GM23338 (cell line): ENCODE data around the gene LMO1. TPM values are rescaled to one million over a fixed set of nuclear protein-coding genes. Genes with fewer than 3 reads are reported as not detected.

ENCODE experiments used
- ATAC-seq: fragments of 200-7000 bp; cut with Tn5 transposase; 3 replicates; pipeline ENCODE4 v1.9.1; 2020
- DNase-seq: peaks from one replicate; pipeline ENCODE4 v3.0.0-alpha.2; 2015; ENCODE audit warnings: low spot score
- H2AFZ ChIP-seq: fragments of 200-600 bp; sonication (generic); 2 replicates; pipeline ENCODE4 v1.8.0; 2016; ENCODE audit warnings: antibody characterized with exemption, mild to moderate bottlenecking, moderate library complexity
- H3F3A ChIP-seq: fragments of 200-600 bp; sonication (generic); replicated peaks from 2 replicates; pipeline ENCODE4 v1.8.0; 2017; ENCODE audit warnings: antibody characterized with exemption, mixed run types, low read depth
- H3K27ac ChIP-seq: fragments of 200-600 bp; sonication (generic); 2 replicates; pipeline ENCODE4 v1.6.1; 2016; ENCODE audit warnings: low read depth
- H3K27me3 ChIP-seq: fragments of 200-600 bp; sonication (generic); 2 replicates; pipeline ENCODE4 v1.8.0; 2016; ENCODE audit warnings: mild to moderate bottlenecking, mixed run types, moderate library complexity; ENCODE audit not compliant: insufficient read depth
- H3K36me3 ChIP-seq: fragments of 200-600 bp; sonication (generic); 2 replicates; pipeline ENCODE4 v1.8.0; 2016; ENCODE audit warnings: mild to moderate bottlenecking; ENCODE audit not compliant: insufficient read depth
- H3K4me1 ChIP-seq: fragments of 200-600 bp; sonication (generic); 2 replicates; pipeline ENCODE4 v1.8.0; 2016; ENCODE audit warnings: mild to moderate bottlenecking, moderate library complexity; ENCODE audit not compliant: insufficient read depth
- H3K4me2 ChIP-seq: fragments of 200-600 bp; sonication (generic); 2 replicates; pipeline ENCODE4 v1.7.1; 2017; ENCODE audit warnings: mixed run types
- H3K4me3 ChIP-seq: fragments of 200-600 bp; sonication (generic); 2 replicates; pipeline ENCODE4 v1.6.1; 2016; ENCODE audit warnings: mixed run types
- H3K79me2 ChIP-seq: fragments of 200-600 bp; sonication (generic); replicated peaks from 2 replicates; pipeline ENCODE4 v1.8.0; 2017; ENCODE audit warnings: mild to moderate bottlenecking; ENCODE audit not compliant: insufficient read depth
- H3K9me2 ChIP-seq: fragments of 200-600 bp; sonication (generic); 2 replicates; pipeline ENCODE4 v1.8.0; 2017; ENCODE audit not compliant: insufficient read depth
- H4K20me1 ChIP-seq: fragments of 200-600 bp; sonication (generic); replicated peaks from 2 replicates; pipeline ENCODE4 v1.8.0; 2017; ENCODE audit warnings: mild to moderate bottlenecking; ENCODE audit not compliant: insufficient read depth
- H3K27ac Mint-ChIP-seq: 2 replicates; pipeline ENCODE4 v1.8.0; 2020; ENCODE audit warnings: inconsistent platforms, mild to moderate bottlenecking, moderate library complexity, mixed read lengths
- H3K27me3 Mint-ChIP-seq: 3 replicates; pipeline ENCODE4 v1.8.0; 2022; ENCODE audit warnings: low read depth, mild to moderate bottlenecking, moderate library complexity, mixed read lengths, inconsistent platforms; ENCODE audit not compliant: insufficient read depth, poor library complexity
- H3K36me3 Mint-ChIP-seq: 3 replicates; pipeline ENCODE4 v1.8.0; 2021; ENCODE audit warnings: low read depth, mild to moderate bottlenecking, inconsistent platforms, moderate library complexity, mixed read lengths
- H3K4me1 Mint-ChIP-seq: 3 replicates; pipeline ENCODE4 v1.8.0; 2020; ENCODE audit warnings: mild to moderate bottlenecking, inconsistent platforms, mixed read lengths
- H3K4me3 Mint-ChIP-seq: 3 replicates; pipeline ENCODE4 v1.8.0; 2021; ENCODE audit warnings: moderate library complexity, mild to moderate bottlenecking, inconsistent platforms, mixed read lengths
- H3K9me3 Mint-ChIP-seq: 3 replicates; pipeline ENCODE4 v1.8.0; 2020; ENCODE audit warnings: moderate library complexity, mild to moderate bottlenecking, inconsistent platforms, mixed read lengths
- CREB1 ChIP-seq: fragments of 250-450 bp; sonication (Bioruptor Pico); IDR thresholded peaks from 2 replicates; pipeline ENCODE4 v1.5.0; 2020; ENCODE audit warnings: low read depth, mild to moderate bottlenecking, moderate library complexity
- CTCF ChIP-seq, 2 experiments: fragments of 200-600 bp in 1 of 2; sonication (generic) in 1 of 2; conservative IDR thresholded peaks; 2 replicates each; pipeline versions ENCODE4 v1.5.1 to v1.6.1; 2016 to 2017; ENCODE audit warnings: antibody characterized with exemption in 2 of 2, low read depth in 2 of 2, mild to moderate bottlenecking in 2 of 2, moderate library complexity in 1 of 2
- ETS1 ChIP-seq: IDR thresholded peaks from 2 replicates; pipeline ENCODE4 v1.6.1; 2016; ENCODE audit warnings: antibody characterized with exemption
- EZH2 ChIP-seq: fragments of 200-600 bp; sonication (generic); IDR thresholded peaks from one replicate; pipeline ENCODE4 v1.8.0; 2017; ENCODE audit warnings: antibody characterized with exemption, mild to moderate bottlenecking, low read depth; ENCODE audit not compliant: unreplicated experiment
- EZH2phosphoT487 ChIP-seq: fragments of 200-600 bp; sonication (generic); IDR thresholded peaks from one replicate; pipeline ENCODE4 v1.8.1; 2018; ENCODE audit warnings: antibody characterized with exemption; ENCODE audit not compliant: unreplicated experiment
- JUNB ChIP-seq: IDR thresholded peaks from one replicate; pipeline ENCODE4 v1.6.1; 2016; ENCODE audit warnings: antibody characterized with exemption; ENCODE audit not compliant: unreplicated experiment
- NANOG ChIP-seq: IDR thresholded peaks from 2 replicates; pipeline ENCODE4 v1.6.1; 2016; ENCODE audit warnings: antibody characterized with exemption, borderline replicate concordance
- POLR2AphosphoS5 ChIP-seq: IDR thresholded peaks from 2 replicates; pipeline ENCODE4 v1.6.1; 2016; ENCODE audit warnings: antibody characterized with exemption, low read depth
- REST ChIP-seq: IDR thresholded peaks from one replicate; pipeline ENCODE4 v1.6.1; 2018; ENCODE audit warnings: antibody characterized with exemption; ENCODE audit not compliant: unreplicated experiment
- STAT1 ChIP-seq: IDR thresholded peaks from one replicate; pipeline ENCODE4 v1.6.1; 2016; ENCODE audit warnings: antibody characterized with exemption; ENCODE audit not compliant: unreplicated experiment
- ZNF114 ChIP-seq: fragments of 250-450 bp; sonication (Bioruptor Pico); IDR thresholded peaks from 2 replicates; pipeline ENCODE4 v1.5.0; 2020; ENCODE audit warnings: mild to moderate bottlenecking, moderate library complexity
- ZNF331 ChIP-seq: fragments of 250-450 bp; sonication (Bioruptor Pico); IDR thresholded peaks from 2 replicates; pipeline ENCODE4 v1.5.0; 2020; ENCODE audit warnings: low read depth, mild to moderate bottlenecking, moderate library complexity
- ZNF462 ChIP-seq: fragments of 250-450 bp; sonication (Bioruptor Pico); IDR thresholded peaks from 2 replicates; pipeline ENCODE4 v1.5.0; 2020; ENCODE audit warnings: mild to moderate bottlenecking, moderate library complexity
- polyA plus RNA-seq: library from polyadenylated mRNA; unstranded; fragments of >200 nt; fragmentation: Nextera tagmentation; extraction: Ambion mirVana; gene quantifications from 2 replicates; pipeline ENCODE4 v1.2.1, GENCODE V29; 2016
- total RNA-seq: library from RNA; depleted of rRNA; stranded (reverse); fragments of >200 nt; shearing (Covaris generic); gene quantifications from 2 replicates; pipeline ENCODE4 v1.2.3, GENCODE V29; 2014

The LMO1 gene
- total and polyA plus RNA-seq, 2 experiments from 2014 or later: 0.40 TPM; not detected in 1

DNA sequence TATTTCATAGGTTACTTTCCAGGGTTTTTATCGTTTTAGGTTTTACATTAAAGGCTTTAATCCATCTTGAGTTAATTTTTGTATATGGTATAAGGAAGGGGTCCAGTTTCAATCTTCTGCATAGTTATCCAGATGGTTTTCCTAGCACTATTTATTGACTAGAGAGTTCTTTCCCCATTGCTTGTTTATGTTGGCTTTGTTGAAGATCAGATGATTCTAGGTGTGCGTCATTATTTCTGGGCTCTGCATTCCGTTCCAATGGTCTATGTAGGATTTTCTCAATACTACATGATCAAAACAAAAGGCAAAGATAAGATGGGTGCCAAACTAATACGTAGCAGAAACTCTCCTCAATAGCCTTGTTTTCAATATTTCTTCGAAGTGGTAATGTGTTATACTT is 80.6 kb downstream of the LMO1 start:
- Histone ChIP-seq H4K20me1 (no peaks in the 10 kb centered on the region), H3K4me2 (no peak overlapping the region), H3K4me1 (no peaks in the 10 kb centered on the region), H3K9me2 (no peaks in the 10 kb centered on the region), H2AFZ (no peak overlapping the region), H3K27ac (no peak overlapping the region), H3K79me2 (no peaks in the 10 kb centered on the region), H3K4me3 (no peak overlapping the region), H3F3A (no peaks in the 10 kb centered on the region), H3K27me3 (no peaks in the 10 kb centered on the region), H3K36me3 (no peaks in the 10 kb centered on the region)
- no peaks in the 10 kb centered on the region for H3K27me3 Mint-ChIP-seq
- no peak overlapping the region for H3K4me3 Mint-ChIP-seq
- peaks cover 9% of the 10 kb centered on the region; the same call in 2 of the 3 replicates for H3K4me1 Mint-ChIP-seq
- no peaks in the 10 kb centered on the region for H3K36me3 Mint-ChIP-seq
- peaks cover 4% of the 10 kb centered on the region; the same call in 2 of the 3 replicates for H3K9me3 Mint-ChIP-seq
- DNase-seq (no peak), ATAC-seq (no peak)
- no peak overlapping the region for H3K27ac Mint-ChIP-seq
- no peak for TF ChIP-seq STAT1
- TF ChIP-seq CREB1 (CRISPR knock-in tag): no peak
- no peak for TF ChIP-seq NANOG
- TF ChIP-seq EZH2: no peak
- TF ChIP-seq ZNF114 (CRISPR knock-in tag): no peak
- no peak for TF ChIP-seq REST
- no peak for TF ChIP-seq JUNB
- TF ChIP-seq EZH2phosphoT487: no peak
- no peak for TF ChIP-seq ZNF331 (CRISPR knock-in tag)
- TF ChIP-seq POLR2AphosphoS5: no peak
- no peak for TF ChIP-seq ETS1
- TF ChIP-seq CTCF (conservative IDR thresholded peaks at IDR 0.05; ENCODE audit: low read depth in 2 of 2): no peak
- no peak for TF ChIP-seq ZNF462 (CRISPR knock-in tag)
